HCT116 (cell line): ENCODE measurements around the gene LCE7A. TPM values are rescaled to one million over a fixed set of nuclear protein-coding genes. Genes with fewer than 3 reads are reported as not detected.

Experiments used
- ATAC-seq: fragments of 200-7000 bp; cut with Tn5 transposase; 2 replicates; pipeline ENCODE4 v1.9.1; 2020; ENCODE audit warnings: mild to moderate bottlenecking, moderate library complexity
- BruUV-seq: library from RNA; stranded (reverse); fragments of 400-500 nt; replicated peaks from 2 replicates; lab custom pipeline; 2021; lab: Mats Ljungman, UMichigan
- CTCF ChIA-PET: fragments of 300-600 bp; sonication (Branson Sonifier 250); formaldehyde crosslinking; loops from one replicate; lab custom pipeline; 2021; ENCODE audit warnings: antibody characterized with exemption; lab: Charles Lee
- POLR2A ChIA-PET: fragments of 300-600, 350-600 bp; sonication (Branson Sonifier 250); formaldehyde crosslinking; loops from one replicate; lab custom pipeline; 2021; ENCODE audit warnings: antibody characterized with exemption; lab: Charles Lee
- RAD21 ChIA-PET, 2 experiments: fragments of 300-600 bp; sonication (Branson Sonifier 250); formaldehyde crosslinking; loops; one replicate each; lab custom pipeline; 2023; ENCODE audit warnings: low total read pairs in 2 of 2; ENCODE audit not compliant: uncharacterized antibody in 2 of 2, unreplicated experiment in 2 of 2, low non-redundant PET in 1 of 2; lab: Charles Lee
- DNase-seq: peaks from one replicate; pipeline ENCODE4 v3.0.0-alpha.2; 2010; ENCODE audit warnings: low read depth, low spot score
- H2AFZ ChIP-seq: fragments of 200-600 bp; shearing (Covaris generic), sonication (generic); 2 replicates; pipeline ENCODE4 v1.6.1; 2017; ENCODE audit warnings: low read depth, mixed run types, mixed read lengths, antibody characterized with exemption, low read length; ENCODE audit not compliant: poor library complexity, severe bottlenecking
- H3K27ac ChIP-seq: 2 replicates; pipeline ENCODE4 v1.5.1; 2012; ENCODE audit warnings: low read depth, low read length
- H3K27me3 ChIP-seq: fragments of 200-600 bp; sonication (generic); 2 replicates; pipeline ENCODE4 v1.6.1; 2016; ENCODE audit warnings: mixed run types, low read length, mixed read lengths; ENCODE audit not compliant: insufficient read depth
- H3K36me3 ChIP-seq, 2 experiments: fragments of 200-500 bp in 1 of 2; fragments of 200-600 bp in 1 of 2; sonication (Bioruptor generic) in 1 of 2; sonication (generic) in 1 of 2; 2 replicates each; pipeline versions ENCODE4 v1.5.1 to v1.6.1; 2014 to 2016; ENCODE audit warnings: low read length in 2 of 2, inconsistent platforms in 1 of 2, mixed read lengths in 1 of 2, mixed run types in 1 of 2; ENCODE audit not compliant: insufficient read depth in 2 of 2, control insufficient read depth in 1 of 2
- H3K4me1 ChIP-seq, 2 experiments: fragments of 200-600 bp in 1 of 2; sonication (generic) in 1 of 2; 2 replicates each; pipeline versions ENCODE4 v1.5.1 to v1.6.1; 2012 to 2017; ENCODE audit warnings: low read length in 2 of 2, inconsistent platforms in 1 of 2, mild to moderate bottlenecking in 1 of 2, mixed read lengths in 1 of 2, mixed run types in 1 of 2, moderate library complexity in 1 of 2; ENCODE audit not compliant: insufficient read depth in 2 of 2, control insufficient read depth in 1 of 2
- H3K4me2 ChIP-seq: fragments of 200-600 bp; sonication (generic); 2 replicates; pipeline ENCODE4 v1.6.1; 2017; ENCODE audit warnings: mixed run types, low read length, mixed read lengths
- H3K4me3 ChIP-seq, 2 experiments: fragments of 200-600 bp in 1 of 2; sonication (generic) in 1 of 2; replicated peaks in 1 of 2; 2 replicates each; pipeline ENCODE4 v1.5.1; 2011 to 2016; ENCODE audit warnings: low read length in 2 of 2, control low read depth in 1 of 2, low read depth in 1 of 2, mild to moderate bottlenecking in 1 of 2, mixed read lengths in 1 of 2, mixed run types in 1 of 2
- H3K79me2 ChIP-seq: fragments of 200-600 bp; sonication (generic); 2 replicates; pipeline ENCODE4 v1.6.1; 2017; ENCODE audit warnings: mild to moderate bottlenecking, mixed run types, low read length, moderate library complexity, mixed read lengths; ENCODE audit not compliant: insufficient read depth
- H3K9ac ChIP-seq: fragments of 200-600 bp; sonication (generic); 2 replicates; pipeline ENCODE4 v1.6.1; 2016; ENCODE audit warnings: low read length, mixed read lengths
- H3K9me2 ChIP-seq: fragments of 200-600 bp; sonication (generic), shearing (Covaris generic); 2 replicates; pipeline ENCODE4 v1.6.1; 2017; ENCODE audit warnings: mixed run types, mild to moderate bottlenecking, moderate library complexity; ENCODE audit not compliant: insufficient read depth
- H3K9me3 ChIP-seq, 2 experiments: fragments of 200-500 bp in 1 of 2; fragments of 200-600 bp in 1 of 2; sonication (Bioruptor generic) in 1 of 2; sonication (generic) in 1 of 2; 2 replicates each; pipeline ENCODE4 v1.6.1; 2014 to 2017; ENCODE audit warnings: low read length in 2 of 2, mixed read lengths in 2 of 2, inconsistent platforms in 1 of 2, low read depth in 1 of 2, mild to moderate bottlenecking in 1 of 2, mixed run types in 1 of 2, moderate library complexity in 1 of 2; ENCODE audit not compliant: control insufficient read depth in 1 of 2, insufficient read depth in 1 of 2
- H4K20me1 ChIP-seq: fragments of 200-600 bp; sonication (generic), shearing (Covaris generic); 2 replicates; pipeline ENCODE4 v1.6.1; 2017; ENCODE audit warnings: mixed run types, mild to moderate bottlenecking, moderate library complexity; ENCODE audit not compliant: insufficient read depth
- CBX3 ChIP-seq: IDR thresholded peaks from 2 replicates; pipeline ENCODE4 v1.6.1; 2012; ENCODE audit warnings: low read depth
- ELF1 ChIP-seq: IDR thresholded peaks from 2 replicates; pipeline ENCODE4 v1.6.1; 2012; ENCODE audit warnings: low read depth, borderline replicate concordance
- EZH2 ChIP-seq: fragments of 200-600 bp; sonication (generic); IDR thresholded peaks from 2 replicates; pipeline ENCODE4 v1.6.1; 2017; ENCODE audit warnings: antibody characterized with exemption, mixed run types
- EZH2phosphoT487 ChIP-seq: fragments of 200-600 bp; IDR thresholded peaks from 2 replicates; pipeline ENCODE4 v1.6.1; 2018; ENCODE audit warnings: antibody characterized with exemption, borderline replicate concordance
- JUND ChIP-seq: IDR thresholded peaks from 2 replicates; pipeline ENCODE4 v1.6.1; 2012
- POLR2A ChIP-seq: IDR thresholded peaks from 2 replicates; pipeline ENCODE4 v1.7.0; 2011; ENCODE audit warnings: borderline replicate concordance; ENCODE audit not compliant: insufficient read depth, insufficient read length; ENCODE audit errors: extremely low read depth
- POLR2AphosphoS5 ChIP-seq: IDR thresholded peaks from 2 replicates; pipeline ENCODE4 v1.6.1; 2011; ENCODE audit warnings: mild to moderate bottlenecking, low read depth, low read length, moderate library complexity
- SIN3A ChIP-seq: IDR thresholded peaks from 2 replicates; pipeline ENCODE4 v1.6.1; 2012; ENCODE audit warnings: low read depth
- SP1 ChIP-seq: IDR thresholded peaks from 2 replicates; pipeline ENCODE4 v1.6.1; 2012; ENCODE audit warnings: low read depth
- SRF ChIP-seq: IDR thresholded peaks from 2 replicates; pipeline ENCODE4 v1.6.1; 2012; ENCODE audit warnings: low read depth
- TCF7L2 ChIP-seq: IDR thresholded peaks from 2 replicates; pipeline ENCODE4 v1.7.0; 2011; ENCODE audit warnings: borderline replicate concordance, inconsistent platforms; ENCODE audit not compliant: insufficient read depth, insufficient read length; ENCODE audit errors: extremely low read depth
- YY1 ChIP-seq: IDR thresholded peaks from 2 replicates; pipeline ENCODE4 v1.6.1; 2011; ENCODE audit warnings: low read length, low read depth, moderate library complexity, mild to moderate bottlenecking; ENCODE audit not compliant: insufficient replicate concordance; ENCODE audit errors: extremely low read depth
- ZBTB33 ChIP-seq: IDR thresholded peaks from 2 replicates; pipeline ENCODE4 v1.6.1; 2011; ENCODE audit warnings: mild to moderate bottlenecking, low read length, moderate library complexity; ENCODE audit not compliant: insufficient replicate concordance; ENCODE audit errors: extremely low read depth
- ZNF274 ChIP-seq: fragments of 200-500 bp; sonication (Bioruptor generic); IDR thresholded peaks from 2 replicates; pipeline ENCODE4 v1.6.1; 2014; ENCODE audit warnings: mild to moderate bottlenecking, low read depth, low read length, inconsistent platforms
- intact Hi-C: fragments of 100-400 bp; cut with micrococcal nuclease; formaldehyde crosslinking; loops from 2 replicates; pipeline ENCODE4 v1.10.0; 2022
- total RNA-seq: library from RNA; stranded (reverse); gene quantifications from one replicate; pipeline ENCODE4 v1.2.1, GENCODE V29; 2021; ENCODE audit not compliant: unreplicated experiment
- TF ChIP-seq, protein P1 (sequence below), 3 experiments: fragments of 200-600 bp in 1 of 3; sonication (generic) in 1 of 3; IDR thresholded peaks in 2 of 3; conservative IDR thresholded peaks in 1 of 3; 2 replicates each; pipeline ENCODE4 v1.5.1; 2012 to 2017; ENCODE audit warnings: low read depth in 2 of 3, low read length in 2 of 3, antibody characterized with exemption in 1 of 3, borderline replicate concordance in 1 of 3, control low read depth in 1 of 3, mild to moderate bottlenecking in 1 of 3, mixed read lengths in 1 of 3, mixed run types in 1 of 3, moderate library complexity in 1 of 3; ENCODE audit not compliant: insufficient read depth in 1 of 3
- TF ChIP-seq, protein P2 (sequence below): IDR thresholded peaks from 2 replicates; pipeline ENCODE4 v1.6.1; 2012

Gene LCE7A
- total RNA-seq, 1 experiment from 2014 or later: not detected

- ChIA-PET CTCF (no interaction called here), POLR2A (no interaction called here), RAD21 (no interaction called here)
- H3K36me3 ChIP-seq: no peaks in the 10 kb centered on the region
- no peaks in the 10 kb centered on the region for H3K79me2 ChIP-seq
- H3K9me3 ChIP-seq: no peaks in the 10 kb centered on the region
- no peak for TF ChIP-seq EZH2
- TF ChIP-seq, protein P1, sequence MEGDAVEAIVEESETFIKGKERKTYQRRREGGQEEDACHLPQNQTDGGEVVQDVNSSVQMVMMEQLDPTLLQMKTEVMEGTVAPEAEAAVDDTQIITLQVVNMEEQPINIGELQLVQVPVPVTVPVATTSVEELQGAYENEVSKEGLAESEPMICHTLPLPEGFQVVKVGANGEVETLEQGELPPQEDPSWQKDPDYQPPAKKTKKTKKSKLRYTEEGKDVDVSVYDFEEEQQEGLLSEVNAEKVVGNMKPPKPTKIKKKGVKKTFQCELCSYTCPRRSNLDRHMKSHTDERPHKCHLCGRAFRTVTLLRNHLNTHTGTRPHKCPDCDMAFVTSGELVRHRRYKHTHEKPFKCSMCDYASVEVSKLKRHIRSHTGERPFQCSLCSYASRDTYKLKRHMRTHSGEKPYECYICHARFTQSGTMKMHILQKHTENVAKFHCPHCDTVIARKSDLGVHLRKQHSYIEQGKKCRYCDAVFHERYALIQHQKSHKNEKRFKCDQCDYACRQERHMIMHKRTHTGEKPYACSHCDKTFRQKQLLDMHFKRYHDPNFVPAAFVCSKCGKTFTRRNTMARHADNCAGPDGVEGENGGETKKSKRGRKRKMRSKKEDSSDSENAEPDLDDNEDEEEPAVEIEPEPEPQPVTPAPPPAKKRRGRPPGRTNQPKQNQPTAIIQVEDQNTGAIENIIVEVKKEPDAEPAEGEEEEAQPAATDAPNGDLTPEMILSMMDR (IDR thresholded peaks at IDR 0.05 in 2 of 3, conservative IDR thresholded peaks at IDR 0.05 in 1 of 3; ENCODE audit: borderline replicate concordance in 1 of 3, insufficient read depth in 1 of 3, low read depth in 2 of 3, low read length in 2 of 3): no peak
- BruUV-seq: no TSS peak
- no peaks in the 10 kb centered on the region for H3K9me2 ChIP-seq
- peaks cover 64% of the 10 kb centered on the region for H3K27me3 ChIP-seq
- ATAC-seq (no peak), DNase-seq (no peak)
- no peak overlapping the region for H3K9ac ChIP-seq
- no peak overlapping the region for H2AFZ ChIP-seq
- intact Hi-C loops: no loop called here
- no peak overlapping the region for H3K4me2 ChIP-seq
- H4K20me1 ChIP-seq: no peaks in the 10 kb centered on the region
- H3K4me3 ChIP-seq: no peak overlapping the region
- peaks cover 0 to 20% of the 10 kb centered on the region in 2 experiments; a peak in 1 of 4 replicates for H3K4me1 ChIP-seq
- no peak overlapping the region for H3K27ac ChIP-seq
Observed at GRCh38 chr1:152902636-152903035, 42.8 kb downstream of the LCE7A start.

GRCh38 chr1:152904688-152905440 is 45.1 kb downstream of the LCE7A start:
- Histone ChIP-seq H3K9ac (no peak overlapping the region), H3K27ac (no peak overlapping the region), H3K9me2 (no peaks in the 10 kb centered on the region), H3K4me1 (peaks cover 0 to 28% of the 10 kb centered on the region in 2 experiments; a peak in 1 of 4 replicates), H2AFZ (no peak overlapping the region), H3K9me3 (no peaks in the 10 kb centered on the region), H3K4me3 (no peak overlapping the region), H3K79me2 (no peaks in the 10 kb centered on the region), H3K27me3 (peaks cover 56% of the 10 kb centered on the region; the same call in 1 of the 2 replicates), H4K20me1 (no peaks in the 10 kb centered on the region), H3K36me3 (no peaks in the 10 kb centered on the region), H3K4me2 (no peak overlapping the region)
- intact Hi-C loops: no loop called here
- ATAC-seq: no peak
- ChIA-PET CTCF (no interaction called here), RAD21 (no interaction called here), POLR2A (no interaction called here)
- no TSS peak for BruUV-seq
- DNase-seq: no peak
- TF ChIP-seq JUND (no peak), ZNF274 (no peak), POLR2AphosphoS5 (no peak), EZH2 (no peak), YY1 (no peak), TCF7L2 (no peak), ZBTB33 (no peak), ELF1 (no peak), POLR2A (no peak), SIN3A (no peak), CBX3 (no peak), EZH2phosphoT487 (no peak), SRF (no peak), SP1 (no peak)
- TF ChIP-seq, protein P2, sequence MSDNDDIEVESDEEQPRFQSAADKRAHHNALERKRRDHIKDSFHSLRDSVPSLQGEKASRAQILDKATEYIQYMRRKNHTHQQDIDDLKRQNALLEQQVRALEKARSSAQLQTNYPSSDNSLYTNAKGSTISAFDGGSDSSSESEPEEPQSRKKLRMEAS: no peak
